ENCODE results near the gene CAVIN1. TPM values are rescaled to one million over a fixed set of nuclear protein-coding genes. Genes with fewer than 3 reads are reported as not detected.

Gene CAVIN1
- total and polyA plus RNA-seq, 4 donors: 110 to 277 (median 159) TPM

- peaks cover 0 to 1% (median 0%) of the 10 kb centered on the region in 4 donors for H3K36me3 ChIP-seq (ENCODE audit: control insufficient read depth in 4 of 4, insufficient read depth in 4 of 4, low read length in 4 of 4)
- no peaks in the 10 kb centered on the region for H3K27me3 ChIP-seq (ENCODE audit: control insufficient read depth in 3 of 3, insufficient read depth in 3 of 3, low read length in 2 of 3)
- 65 to 79% methylated on average over 5 of the region's 5 CpGs for WGBS, 2 donors
- DNase-seq (no peak), ATAC-seq (ENCODE audit: insufficient read depth, low FRiP score) (no peak)
- H3K27ac ChIP-seq (ENCODE audit: low read depth in 1 of 2, low read length in 1 of 2): peak overlapping the region; percentile 77 to 84
- no peak for TF ChIP-seq CTCF (IDR thresholded peaks at IDR 0.05; ENCODE audit: control extremely low read depth, extremely low read depth)
- H3K4me1 ChIP-seq (ENCODE audit: control insufficient read depth in 5 of 5, insufficient read depth in 5 of 5, low read length in 5 of 5): peaks cover 4 to 41% (median 23%) of the 10 kb centered on the region in 5 donors
- H3K9me3 ChIP-seq (ENCODE audit: control insufficient read depth in 4 of 4, insufficient read depth in 3 of 4, low read length in 3 of 4): no peaks in the 10 kb centered on the region
- H3K4me3 ChIP-seq: no peak overlapping the region
- H3K9ac ChIP-seq (ENCODE audit: insufficient read depth in 1 of 2, low read length in 2 of 2): no peak overlapping the region
Measured at GRCh38 chr17:42410319-42410685, 12.8 kb downstream of the CAVIN1 start.

- H3K9me3 ChIP-seq (ENCODE audit: control insufficient read depth in 4 of 4, insufficient read depth in 3 of 4, low read length in 3 of 4): no peaks in the 10 kb centered on the region
- no peak overlapping the region for H3K4me3 ChIP-seq
- peaks cover 0 to 41% (median 22%) of the 10 kb centered on the region in 5 donors for H3K4me1 ChIP-seq (ENCODE audit: control insufficient read depth in 5 of 5, insufficient read depth in 5 of 5, low read length in 5 of 5)
- no peak overlapping the region for H3K9ac ChIP-seq (ENCODE audit: insufficient read depth in 1 of 2, low read length in 2 of 2)
- ATAC-seq (ENCODE audit: insufficient read depth, low FRiP score): peak; percentile 37
- WGBS, 2 donors: 16 to 27% methylated on average over 5 of the region's 5 CpGs
- peak overlapping the region; percentile 77 to 84 for H3K27ac ChIP-seq (ENCODE audit: low read depth in 1 of 2, low read length in 1 of 2)
- TF ChIP-seq CTCF (IDR thresholded peaks at IDR 0.05; ENCODE audit: control extremely low read depth, extremely low read depth): no peak
- DNase-seq: no peak
- no peaks in the 10 kb centered on the region for H3K27me3 ChIP-seq (ENCODE audit: control insufficient read depth in 3 of 3, insufficient read depth in 3 of 3, low read length in 2 of 3)
- peaks cover 0 to 7% (median 2%) of the 10 kb centered on the region in 4 donors for H3K36me3 ChIP-seq (ENCODE audit: control insufficient read depth in 4 of 4, insufficient read depth in 4 of 4, low read length in 4 of 4)
Measured at GRCh38 chr17:42409523-42410318, 13.3 kb downstream of the CAVIN1 start.

GRCh38 chr17:42408061-42408460, 15.0 kb downstream of the CAVIN1 start:
- Histone ChIP-seq H3K4me3 (no peak overlapping the region), H3K36me3 (ENCODE audit: control insufficient read depth in 4 of 4, insufficient read depth in 4 of 4, low read length in 4 of 4) (peaks cover 5 to 14% (median 11%) of the 10 kb centered on the region in 4 donors), H3K9ac (ENCODE audit: insufficient read depth in 1 of 2, low read length in 2 of 2) (no peak overlapping the region), H3K27me3 (ENCODE audit: control insufficient read depth in 3 of 3, insufficient read depth in 3 of 3, low read length in 2 of 3) (no peaks in the 10 kb centered on the region), H3K9me3 (ENCODE audit: control insufficient read depth in 4 of 4, insufficient read depth in 3 of 4, low read length in 3 of 4) (no peaks in the 10 kb centered on the region), H3K4me1 (ENCODE audit: control insufficient read depth in 5 of 5, insufficient read depth in 5 of 5, low read length in 5 of 5) (peaks cover 0 to 41% (median 14%) of the 10 kb centered on the region in 5 donors), H3K27ac (ENCODE audit: low read depth in 1 of 2, low read length in 1 of 2) (peak overlapping the region; percentile 34 to 53)
- DNase-seq (peak; percentile 46 to 78 (median 60)), ATAC-seq (ENCODE audit: insufficient read depth, low FRiP score) (no peak)
- WGBS, 2 donors: 63 to 75% methylated on average over 2 of the region's 2 CpGs
- TF ChIP-seq CTCF (IDR thresholded peaks at IDR 0.05; ENCODE audit: control extremely low read depth, extremely low read depth): no peak

All from lung (tissue), 12 donors.